Ramos (cell line): ENCODE measurements around the gene BPIFB3.

Experiments used
- in situ Hi-C: fragments of 300-500 bp; cut with MboI; formaldehyde crosslinking; loops from one replicate; pipeline ENCODE4 v1.14.3; 2022; ENCODE audit warnings: low sequenced_read_pairs; ENCODE audit not compliant: unreplicated experiment

The BPIFB3 gene

DNA sequence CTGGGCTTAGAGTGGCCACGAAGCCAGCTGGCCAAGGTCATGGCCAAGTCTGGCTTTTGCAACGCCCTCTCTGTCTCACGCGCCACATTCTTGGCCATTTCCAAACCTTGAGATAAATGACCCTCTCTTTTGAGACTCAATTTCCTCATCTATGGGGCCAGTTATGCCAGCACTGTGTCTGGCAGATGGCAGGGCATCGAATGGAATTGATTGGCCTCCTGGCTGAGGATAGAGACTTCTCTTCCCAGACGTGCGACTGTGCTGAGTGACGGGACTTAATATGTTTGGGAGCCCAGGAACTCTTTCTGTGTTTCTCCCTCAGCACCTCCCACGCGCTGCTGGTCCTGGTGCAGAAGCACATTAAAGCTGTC is 38.6 kb upstream of the BPIFB3 start:
- in situ Hi-C loops: no loop called here

DNA sequence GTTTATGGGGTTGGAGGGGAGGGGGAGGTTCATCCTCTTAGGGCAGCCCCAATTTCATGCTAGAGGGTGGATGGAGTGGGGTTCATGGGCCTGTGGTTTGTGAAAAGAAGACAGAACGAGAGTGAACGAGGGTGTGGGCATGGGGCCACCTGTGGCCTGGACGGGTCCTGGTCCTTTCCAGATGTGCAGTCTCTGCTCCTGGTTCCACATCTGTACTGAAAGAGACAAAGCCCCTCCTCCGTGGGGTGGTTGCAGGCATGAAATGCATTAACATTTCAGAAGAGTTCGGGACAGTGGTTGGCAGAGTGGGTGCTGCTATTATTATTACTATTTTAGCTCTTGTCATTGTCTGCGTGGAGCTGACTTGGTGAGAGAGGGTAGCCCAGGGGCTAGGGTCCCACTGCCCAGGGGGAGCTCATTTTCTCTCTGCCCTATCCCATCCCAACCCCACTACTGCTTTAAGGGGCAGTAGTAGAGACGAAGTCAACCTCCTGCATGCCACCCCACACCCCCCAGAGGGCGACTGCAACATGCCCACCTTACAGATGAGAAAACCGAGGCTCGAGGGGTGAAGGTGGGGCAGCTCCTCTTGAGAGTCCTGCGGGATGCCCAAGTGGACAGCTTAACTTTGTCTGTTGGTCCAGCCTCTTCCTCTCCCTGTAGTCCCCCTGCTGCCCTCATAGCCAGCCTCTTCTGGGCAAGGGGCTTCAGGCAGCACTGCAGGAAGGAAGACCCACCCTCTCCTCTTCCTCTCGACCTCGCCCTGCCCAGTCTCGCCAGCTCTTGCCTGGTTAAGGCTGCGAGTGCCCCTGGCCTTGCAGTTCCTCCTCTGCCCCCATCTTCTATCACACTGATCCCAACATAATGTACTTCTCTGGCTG is 37.8 kb upstream of the BPIFB3 start:
- in situ Hi-C loops: no loop called here

DNA sequence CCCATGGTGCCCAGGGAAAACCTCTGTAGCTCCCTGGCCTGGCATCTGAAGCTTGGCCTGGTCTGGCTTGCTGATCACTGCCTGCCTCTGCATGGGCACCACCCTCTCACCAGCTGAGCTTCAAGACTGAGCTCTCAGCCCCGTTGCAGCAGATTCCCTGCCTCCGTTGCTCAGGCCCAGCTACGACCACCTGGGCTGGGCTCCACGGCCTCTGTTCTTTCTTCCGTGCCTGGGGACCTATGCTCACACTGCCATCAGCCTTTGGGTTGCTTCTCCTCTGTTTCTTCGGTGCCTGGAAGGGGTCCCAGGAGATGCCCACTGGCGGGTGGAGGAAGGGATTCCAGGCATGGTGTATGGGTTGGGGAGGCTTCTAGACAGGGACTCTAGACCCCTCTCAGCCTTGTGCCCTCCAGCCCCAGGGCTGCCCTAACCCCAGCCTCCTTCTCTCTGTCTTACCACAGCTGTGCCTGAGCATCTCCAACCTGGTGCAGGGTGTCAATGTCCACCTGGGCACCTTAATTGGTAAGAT is 37.1 kb upstream of the BPIFB3 start:
- in situ Hi-C loops: no loop called here

DNA sequence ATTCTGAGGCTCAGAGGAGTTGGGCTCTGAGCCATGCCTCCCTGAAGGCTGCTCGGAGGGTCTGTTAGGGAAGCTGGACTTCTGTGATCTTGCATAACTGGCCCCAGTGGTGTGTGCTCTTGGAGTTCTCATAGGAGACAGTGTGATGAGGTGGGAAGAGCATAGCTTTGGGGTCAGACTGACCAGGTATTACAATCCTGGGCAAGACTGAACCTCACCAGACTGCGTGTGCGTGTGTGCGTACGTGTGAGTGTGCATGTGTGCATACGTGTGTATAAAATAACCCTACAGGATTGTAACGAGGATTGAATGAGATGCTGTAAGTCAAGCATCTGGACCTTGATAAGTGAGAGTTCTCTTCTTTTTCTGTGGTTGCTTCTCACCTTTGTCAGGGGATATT is 36.2 kb upstream of the BPIFB3 start:
- in situ Hi-C loops: no loop called here

DNA sequence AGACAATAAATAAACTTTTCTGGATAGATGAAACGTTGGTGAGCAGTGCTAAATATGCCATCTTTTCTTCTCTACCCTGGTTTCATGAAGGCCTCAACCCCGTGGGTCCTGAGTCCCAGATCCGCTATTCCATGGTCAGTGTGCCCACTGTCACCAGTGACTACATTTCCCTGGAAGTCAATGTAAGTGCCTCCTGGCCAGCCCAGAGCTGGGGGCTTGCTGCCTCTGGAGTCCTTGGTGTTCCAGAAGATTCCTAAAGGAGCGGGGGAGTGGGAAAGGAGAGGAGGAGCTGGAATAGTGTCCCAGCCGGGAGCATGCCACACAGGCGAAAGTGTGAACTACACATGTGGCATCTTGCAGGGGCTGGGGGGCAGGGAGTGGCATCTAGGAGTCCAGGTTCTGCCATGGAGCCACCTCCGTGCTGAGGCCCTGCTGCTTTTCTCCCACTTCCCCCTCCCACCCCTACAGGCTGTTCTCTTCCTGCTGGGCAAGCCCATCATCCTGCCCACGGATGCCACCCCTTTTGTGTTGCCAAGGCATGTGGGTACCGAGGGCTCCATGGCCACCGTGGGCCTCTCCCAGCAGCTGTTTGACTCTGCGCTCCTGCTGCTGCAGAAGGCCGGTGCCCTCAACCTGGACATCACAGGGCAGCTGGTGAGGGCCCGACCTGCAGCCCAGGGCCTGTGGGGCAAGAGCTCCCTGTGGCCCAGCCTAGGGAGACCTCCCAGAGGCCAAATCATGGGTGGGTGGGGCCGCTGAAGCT is 35.4 kb upstream of the BPIFB3 start:
- in situ Hi-C loops: no loop called here

DNA sequence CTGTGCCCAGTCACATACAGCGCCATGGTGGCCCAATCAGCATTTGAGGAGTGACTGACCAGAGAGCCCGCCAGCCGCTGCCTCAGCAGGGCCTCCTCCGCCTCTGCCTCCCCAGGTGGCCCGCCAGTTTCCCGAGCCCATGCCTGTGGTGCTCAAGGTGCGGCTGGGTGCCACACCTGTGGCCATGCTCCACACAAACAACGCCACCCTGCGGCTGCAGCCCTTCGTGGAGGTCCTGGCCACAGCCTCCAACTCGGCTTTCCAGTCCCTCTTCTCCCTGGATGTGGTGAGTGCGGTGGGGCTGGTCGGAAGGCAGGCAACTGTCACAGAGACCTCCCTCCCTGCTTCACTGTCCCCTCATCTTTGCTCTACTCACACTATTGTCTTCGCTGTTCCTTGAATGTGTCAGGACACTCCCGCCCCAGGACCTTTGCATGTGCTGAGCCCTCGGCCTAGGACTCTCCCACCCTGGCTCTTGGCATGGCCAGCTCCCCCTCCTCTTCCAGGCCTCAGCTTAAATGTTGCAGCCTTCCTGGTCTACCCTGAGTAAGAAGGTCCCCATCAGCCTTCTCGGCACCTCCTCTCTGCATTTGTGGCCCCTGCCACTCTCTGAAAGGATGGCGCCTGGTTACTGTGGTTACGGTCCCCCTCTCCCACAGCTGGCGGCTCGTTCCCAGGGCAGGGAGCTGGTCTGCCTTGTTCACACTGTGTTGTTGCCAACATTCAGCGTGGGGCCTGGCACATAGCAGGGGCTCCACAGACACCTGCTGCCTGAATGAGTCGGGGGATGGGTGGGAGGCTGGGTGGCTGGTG is 34.0 kb upstream of the BPIFB3 start:
- in situ Hi-C loops: no loop called here

DNA sequence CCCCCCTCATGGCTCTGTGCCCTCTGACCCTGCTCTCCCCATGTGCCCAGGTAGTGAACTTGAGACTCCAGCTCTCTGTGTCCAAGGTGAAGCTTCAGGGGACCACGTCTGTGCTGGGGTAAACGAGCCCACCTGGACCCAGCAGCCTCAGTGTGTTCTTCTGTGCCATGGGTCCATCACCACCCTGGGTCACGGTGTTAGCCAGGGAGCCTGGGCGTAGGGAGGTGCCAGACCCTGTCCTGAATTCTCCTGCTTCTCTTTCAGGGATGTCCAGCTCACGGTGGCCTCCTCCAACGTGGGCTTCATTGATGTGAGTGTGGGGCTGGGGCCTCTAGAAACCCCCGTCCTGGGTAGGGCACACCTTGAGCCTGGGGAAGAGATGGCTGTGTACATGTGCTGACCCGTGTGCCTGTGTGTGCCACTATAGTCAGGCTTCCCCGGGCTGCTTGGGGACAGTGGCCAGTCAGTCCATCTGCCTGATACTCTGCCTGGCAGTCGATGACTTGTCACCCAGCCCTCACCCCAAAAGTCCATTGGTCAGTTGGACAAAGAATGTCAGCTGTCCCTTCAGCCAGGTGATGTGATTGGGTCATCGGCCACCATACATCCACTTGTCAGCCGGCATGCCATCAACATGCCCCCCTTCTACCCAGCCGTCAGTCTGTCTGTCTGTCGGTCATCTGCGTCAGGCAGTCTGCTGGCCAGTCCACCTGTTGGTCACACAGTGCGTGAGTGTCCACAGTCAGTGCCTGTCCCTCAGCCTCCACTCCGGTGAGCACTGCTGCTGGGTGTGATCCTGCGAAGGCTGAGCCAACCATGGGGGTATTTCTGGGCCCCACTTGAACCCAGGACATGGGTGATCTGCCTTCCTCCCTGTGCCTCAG is 33.2 kb upstream of the BPIFB3 start:
- in situ Hi-C loops: no loop called here

DNA sequence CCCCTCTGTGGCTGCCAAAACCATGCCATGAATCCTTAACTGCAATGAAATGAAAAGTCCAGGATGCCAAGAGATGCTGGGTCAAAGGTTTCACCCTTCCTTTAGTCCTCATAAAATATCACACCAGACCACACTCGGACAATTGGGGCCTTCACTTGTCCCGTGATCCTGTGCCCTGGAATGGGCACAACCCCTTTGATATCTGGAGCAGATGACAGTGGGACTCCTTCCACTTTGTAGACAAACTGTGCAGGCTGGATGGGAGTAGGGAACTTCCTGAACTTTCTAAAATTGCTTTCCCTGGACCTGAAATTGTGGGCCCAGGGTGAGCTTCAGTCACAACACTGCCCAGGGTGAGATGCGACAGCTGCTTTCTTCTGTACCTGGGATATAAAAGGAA is 31.8 kb upstream of the BPIFB3 start:
- in situ Hi-C loops: no loop called here

DNA sequence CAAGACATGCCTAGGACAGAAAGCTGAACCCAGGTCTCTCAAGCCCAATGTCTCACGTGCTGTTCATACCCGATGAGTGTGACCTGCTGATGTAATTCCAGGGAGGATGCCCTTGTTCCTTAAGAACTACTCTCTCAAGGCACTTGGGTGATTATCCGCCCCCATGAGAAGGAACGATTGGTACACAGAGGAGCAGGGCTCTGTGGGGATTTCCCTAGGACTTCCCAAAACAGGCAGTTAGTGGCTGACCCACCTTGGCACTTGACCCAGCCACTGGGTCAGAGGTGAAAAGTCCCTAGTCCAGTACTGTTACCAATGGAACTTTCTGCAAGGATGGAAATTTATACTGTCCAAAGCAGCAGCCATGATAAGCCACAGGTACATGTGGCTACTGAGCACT is 31.4 kb upstream of the BPIFB3 start:
- in situ Hi-C loops: no loop called here

DNA sequence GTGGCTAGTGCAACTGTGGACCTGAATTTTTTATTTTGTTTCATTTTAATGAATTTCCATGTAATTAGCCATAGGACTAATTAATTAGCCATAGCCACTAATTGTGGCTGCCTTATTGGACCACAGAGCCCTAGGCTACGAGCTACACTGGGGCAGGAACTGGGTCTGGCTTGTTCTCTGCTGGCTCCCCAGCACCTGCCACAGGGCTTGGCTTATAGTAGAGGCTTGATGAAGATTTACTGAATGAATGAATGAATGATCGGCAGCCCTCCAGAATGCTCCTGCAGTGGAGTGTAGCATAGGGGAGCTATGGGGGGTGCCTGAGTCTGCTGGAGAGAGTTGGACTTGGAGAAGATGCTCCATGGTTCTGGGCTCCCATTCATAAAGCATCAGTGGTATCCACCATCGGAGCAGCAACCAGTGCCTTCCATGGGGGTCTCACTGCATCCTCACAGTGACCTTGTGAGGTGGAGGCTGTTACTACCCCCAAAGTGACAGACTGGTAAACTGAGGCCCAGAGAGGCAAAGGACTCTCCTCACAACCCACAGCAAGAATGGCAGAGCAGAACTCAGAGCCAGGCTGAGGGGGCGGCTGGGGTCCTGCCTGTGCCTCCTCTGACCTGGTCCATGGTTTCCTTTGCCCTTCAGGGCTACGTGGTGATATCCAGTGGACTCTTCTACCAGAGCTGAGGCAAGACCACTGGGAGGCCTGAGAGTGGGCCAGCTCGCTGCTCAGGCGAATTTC is 30.8 kb upstream of the BPIFB3 start:
- in situ Hi-C loops: no loop called here

DNA sequence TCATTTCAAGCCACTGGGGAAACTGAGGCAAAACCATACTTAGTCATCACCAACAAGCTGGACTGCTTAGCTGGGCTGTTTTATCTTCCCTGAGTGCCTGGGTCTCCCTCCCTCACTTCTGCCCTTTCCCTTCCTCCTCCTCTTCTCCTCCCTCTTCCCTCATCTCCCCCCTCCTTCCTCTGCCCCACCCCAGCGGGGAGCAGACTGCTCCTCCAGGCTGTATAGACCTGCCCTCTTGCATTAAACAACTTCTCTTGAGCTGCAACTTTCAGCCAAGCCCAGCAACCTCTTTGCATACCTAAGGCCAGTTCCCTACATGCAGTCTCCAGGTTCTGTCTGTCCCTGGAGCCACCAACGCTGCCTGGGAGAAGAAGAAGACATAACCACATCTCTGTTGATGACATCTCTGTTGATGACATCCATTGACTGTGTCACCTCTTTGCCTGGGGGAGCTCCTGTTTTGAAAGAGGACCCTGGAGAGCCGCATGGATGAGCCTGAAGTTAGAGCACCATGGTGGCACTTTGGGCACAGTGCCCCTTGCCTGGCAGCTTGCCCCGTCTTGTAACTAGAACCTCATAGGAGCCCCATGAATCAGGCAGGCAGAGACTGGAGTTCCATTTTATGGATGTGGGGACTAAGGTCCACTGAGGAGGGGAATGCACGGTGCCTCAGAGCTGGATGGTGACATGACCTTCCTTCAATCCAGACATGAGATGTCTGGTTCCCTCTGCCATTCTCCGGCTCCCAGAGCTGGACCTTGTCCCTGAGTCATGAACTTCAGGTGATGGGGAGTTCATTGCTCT is 30.1 kb upstream of the BPIFB3 start:
- in situ Hi-C loops: no loop called here

DNA sequence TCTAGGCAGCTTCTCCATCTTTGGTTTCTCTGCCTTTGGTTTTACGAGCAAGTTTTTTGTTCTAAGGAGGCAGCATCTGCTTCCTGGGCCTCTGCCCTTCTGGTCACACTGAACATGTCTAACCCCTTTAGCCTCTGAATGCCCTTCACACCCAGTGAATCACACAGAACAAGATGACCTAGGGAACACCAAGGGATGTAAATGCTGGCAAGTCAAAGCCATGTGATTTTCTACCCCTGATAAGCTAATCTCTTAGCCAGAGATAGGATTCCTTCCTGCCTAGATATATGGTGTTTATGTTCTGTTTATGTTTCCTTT is 29.5 kb upstream of the BPIFB3 start:
- in situ Hi-C loops: no loop called here

DNA sequence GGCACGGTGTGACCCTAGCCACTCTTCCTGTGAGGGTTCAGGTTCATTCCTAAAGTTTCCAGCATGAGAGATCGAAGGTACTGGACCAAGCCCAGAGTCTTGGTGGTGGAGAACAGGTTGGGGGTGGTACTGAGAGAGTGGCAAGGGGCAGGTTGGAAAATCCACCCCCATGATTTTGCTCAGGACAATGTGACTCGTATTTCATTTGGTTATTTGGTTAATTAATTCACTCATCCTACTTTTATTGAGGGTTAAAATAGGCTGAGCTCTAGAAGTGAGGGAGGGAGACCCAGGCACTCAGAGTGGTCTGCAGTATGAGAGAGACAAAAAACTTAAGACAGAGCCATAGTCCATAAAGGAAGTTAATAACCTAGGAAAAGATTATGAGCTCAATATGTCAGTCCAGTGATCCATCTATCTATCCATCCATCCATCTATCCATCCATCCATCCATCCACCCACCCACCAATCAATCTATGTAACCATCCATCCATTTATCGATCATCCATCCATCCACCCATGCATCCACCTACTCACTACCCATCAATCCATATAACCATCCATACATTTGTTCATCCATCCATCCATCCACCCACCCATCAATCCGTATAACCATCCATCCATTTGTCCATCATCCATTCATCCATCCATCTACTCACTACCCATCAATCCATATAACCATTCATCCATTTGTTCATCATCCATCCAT is 28.9 kb upstream of the BPIFB3 start:
- in situ Hi-C loops: no loop called here

DNA sequence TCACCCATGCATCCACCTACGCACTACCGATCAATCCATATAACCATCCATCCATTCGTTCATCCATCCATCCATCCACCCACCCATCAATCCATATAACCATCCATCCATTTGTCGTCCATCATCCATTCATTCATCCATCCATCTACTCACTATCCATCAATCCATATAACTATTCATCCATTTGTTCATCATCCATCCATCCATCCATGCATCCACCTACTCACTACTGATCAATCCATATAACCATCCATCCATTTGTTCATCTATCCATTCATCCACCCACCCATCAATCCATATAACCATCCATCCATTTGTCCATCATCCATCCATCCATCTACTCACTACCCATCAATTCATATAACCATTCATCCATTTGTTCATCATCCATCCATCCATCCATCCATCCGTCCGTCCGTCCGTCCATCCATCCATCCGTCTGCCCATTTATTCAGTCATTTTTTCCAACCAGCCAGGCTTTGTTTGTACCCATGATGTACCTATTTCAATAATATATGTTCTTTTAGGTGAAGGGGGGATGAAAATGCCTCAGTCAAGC is 28.3 kb upstream of the BPIFB3 start:
- in situ Hi-C loops: no loop called here

DNA sequence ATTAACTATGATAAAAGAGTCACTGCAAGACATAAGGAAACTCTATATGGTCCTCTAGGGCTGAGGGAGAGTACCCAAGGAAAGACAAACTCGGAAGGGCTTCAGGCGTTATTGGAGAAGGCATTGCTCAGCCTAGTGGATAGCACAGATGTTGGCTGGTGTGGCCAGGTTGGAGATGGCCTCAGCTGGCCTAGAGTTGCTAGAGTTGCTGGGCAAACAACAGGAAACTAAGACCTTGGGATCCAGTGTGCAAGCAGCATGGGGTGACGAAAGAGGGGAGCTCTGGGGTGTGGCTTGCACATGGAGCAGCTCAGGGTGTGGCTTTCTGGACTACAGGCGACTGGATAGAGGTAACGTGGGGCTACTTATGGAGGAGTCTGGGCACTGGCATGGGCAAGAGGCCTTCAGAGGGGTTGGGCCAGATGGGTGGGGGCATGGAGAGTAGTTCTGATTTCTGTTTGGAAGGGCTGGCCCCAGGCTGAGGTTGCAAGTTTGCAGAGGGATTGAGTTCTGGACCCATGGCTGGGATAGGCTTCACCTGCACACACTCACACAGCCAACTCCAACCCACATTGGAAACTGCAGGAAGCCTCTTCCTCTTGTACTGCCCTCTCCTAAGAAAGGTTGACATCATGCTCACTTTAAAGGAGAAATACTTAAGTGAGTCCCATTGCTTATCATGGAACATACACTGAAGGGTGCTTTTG is 27.5 kb upstream of the BPIFB3 start:
- in situ Hi-C loops: no loop called here

DNA sequence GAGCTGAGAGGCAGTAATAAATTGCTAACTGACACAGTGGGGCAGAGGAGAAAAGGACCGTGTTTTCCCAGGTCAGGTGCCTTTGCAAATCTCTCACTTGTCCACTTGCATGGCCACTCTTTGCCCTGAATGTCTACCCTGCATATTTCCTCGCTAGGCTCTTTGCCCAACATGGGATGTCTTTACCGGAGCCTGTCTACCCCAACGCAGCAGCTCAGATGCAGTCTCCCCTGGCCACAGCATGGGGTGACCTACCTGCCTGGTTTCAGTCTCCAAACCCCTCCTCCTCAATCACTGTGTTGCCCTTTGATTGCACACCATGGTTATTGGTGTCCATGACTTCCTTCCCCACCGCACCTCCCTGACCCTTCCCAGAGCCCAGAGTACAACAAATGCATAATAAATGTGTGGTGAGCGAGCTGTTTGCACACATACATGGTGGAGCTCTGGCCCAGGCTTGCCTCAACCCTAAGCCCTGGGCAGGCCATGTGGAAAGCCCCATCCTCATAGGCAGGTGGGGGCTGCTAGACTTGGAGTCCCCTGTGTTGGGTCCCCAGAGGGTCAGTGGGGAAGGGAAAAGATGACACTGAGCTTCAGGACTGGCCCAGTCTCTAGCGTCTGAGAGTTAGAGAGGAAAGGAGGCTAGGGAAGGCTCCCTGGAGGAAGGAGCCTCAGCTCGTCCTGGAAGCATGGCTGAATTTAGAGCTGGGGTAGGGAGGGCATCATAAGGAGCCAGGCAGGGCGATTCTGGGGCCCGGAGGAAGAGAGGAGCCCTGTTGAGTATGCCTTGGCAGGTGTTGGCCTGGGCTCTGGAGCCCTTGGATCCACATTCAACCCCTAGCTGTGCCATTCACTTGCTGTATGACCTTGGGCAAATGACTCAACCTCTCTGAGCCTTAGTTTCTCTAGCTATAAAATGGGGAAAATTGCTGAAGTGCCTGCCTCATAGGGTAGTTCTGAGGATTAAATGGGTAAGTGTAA is 26.6 kb upstream of the BPIFB3 start:
- in situ Hi-C loops: no loop called here
